Endothelial cell of umbilical vein (primary cell): ENCODE measurements around the gene C16orf86. TPM values are rescaled to one million over a fixed set of nuclear protein-coding genes. Genes with fewer than 3 reads are reported as not detected.

Source experiments
- BruUV-seq: library from RNA; stranded (reverse); fragments of 400-500 nt; replicated peaks from 2 replicates; lab custom pipeline; 2021; lab: Mats Ljungman, UMichigan
- CTCF ChIA-PET: fragments of 300-600, 350-600 bp; sonication (Branson Sonifier 250); formaldehyde crosslinking; loops from one replicate; lab custom pipeline; 2021; ENCODE audit warnings: antibody characterized with exemption, inconsistent platforms; lab: Charles Lee
- POLR2A ChIA-PET: fragments of 300-600, 350-600 bp; sonication (Branson Sonifier 250); formaldehyde crosslinking; loops from one replicate; lab custom pipeline; 2021; ENCODE audit warnings: antibody characterized with exemption, inconsistent platforms; lab: Charles Lee
- DNase-seq: peaks from one replicate; pipeline ENCODE4 v3.0.0-alpha.2; 2011; ENCODE audit warnings: low read depth, low spot score
- FAIRE-seq: peaks from 2 replicates; lab custom pipeline; 2011; peaks lifted over from hg19 to GRCh38; lab: Jason Lieb, UNC
- H2AFZ ChIP-seq: 2 replicates; pipeline ENCODE4 v1.6.0; 2012; ENCODE audit warnings: low read depth, low read length, control low read depth, inconsistent platforms
- H3K27ac ChIP-seq: 2 replicates; pipeline ENCODE4 v1.5.1; 2011; ENCODE audit warnings: low read depth, mild to moderate bottlenecking, control low read depth, low read length, moderate library complexity; ENCODE audit not compliant: insufficient read depth
- H3K27me3 ChIP-seq, 2 experiments: 2 replicates each; pipeline versions ENCODE4 v1.6.0 to v1.6.1; 2011; ENCODE audit warnings: low read length in 2 of 2, mixed read lengths in 1 of 2; ENCODE audit not compliant: control insufficient read depth in 2 of 2, insufficient read depth in 2 of 2
- H3K36me3 ChIP-seq, 2 experiments: 2 replicates in 1 of 2; 3 replicates in 1 of 2; pipeline ENCODE4 v1.5.1; 2011; ENCODE audit warnings: low read length in 2 of 2, mild to moderate bottlenecking in 1 of 2, moderate library complexity in 1 of 2; ENCODE audit not compliant: control insufficient read depth in 2 of 2, insufficient read depth in 2 of 2; ENCODE audit errors: extremely low read depth in 1 of 2
- H3K4me1 ChIP-seq: 3 replicates; pipeline ENCODE4 v1.5.1; 2011; ENCODE audit warnings: mild to moderate bottlenecking, low read length; ENCODE audit not compliant: control insufficient read depth, insufficient read depth; ENCODE audit errors: extremely low read depth
- H3K4me2 ChIP-seq: 2 replicates; pipeline ENCODE4 v1.6.1; 2011; ENCODE audit warnings: low read length, control low read depth, mixed read lengths; ENCODE audit not compliant: insufficient read depth
- H3K4me3 ChIP-seq, 3 experiments: fragments of 200-600 bp in 1 of 3; sonication (generic), shearing (Covaris generic) in 1 of 3; replicated peaks in 1 of 3; 2 replicates each; pipeline ENCODE4 v1.5.1; 2011 to 2016; ENCODE audit warnings: control low read depth in 3 of 3, low read length in 3 of 3, mild to moderate bottlenecking in 2 of 3, inconsistent platforms in 1 of 3, low read depth in 1 of 3, moderate library complexity in 1 of 3; ENCODE audit not compliant: insufficient read depth in 1 of 3
- H3K79me2 ChIP-seq: 2 replicates; pipeline ENCODE4 v1.6.0; 2012; ENCODE audit warnings: low read length, inconsistent platforms; ENCODE audit not compliant: control insufficient read depth, insufficient read depth
- H3K9ac ChIP-seq: replicated peaks from 2 replicates; pipeline ENCODE3; 2011; ENCODE audit warnings: low read length, control low read depth; ENCODE audit not compliant: insufficient read depth; ENCODE audit errors: extremely low read depth
- H3K9me1 ChIP-seq: replicated peaks from 3 replicates; pipeline ENCODE4 v1.6.0; 2011; ENCODE audit warnings: mild to moderate bottlenecking, low read length; ENCODE audit not compliant: control insufficient read depth, insufficient read depth; ENCODE audit errors: extremely low read depth
- H3K9me3 ChIP-seq: replicated peaks from 2 replicates; pipeline ENCODE4 v1.5.1; 2012; ENCODE audit warnings: low read length, inconsistent platforms; ENCODE audit not compliant: control insufficient read depth, insufficient read depth
- H4K20me1 ChIP-seq: replicated peaks from 2 replicates; pipeline ENCODE3; 2011; ENCODE audit warnings: mild to moderate bottlenecking, low read length; ENCODE audit not compliant: control insufficient read depth, insufficient read depth; ENCODE audit errors: extremely low read depth
- CTCF ChIP-seq, 2 donors: IDR thresholded peaks; 1 replicate in 1 of 2; 2 replicates in 1 of 2; pipeline ENCODE4 v1.5.1; 2011; ENCODE audit warnings: low read length in 2 of 2, mild to moderate bottlenecking in 2 of 2, moderate library complexity in 2 of 2, control low read depth in 1 of 2, inconsistent platforms in 1 of 2, low read depth in 1 of 2; ENCODE audit not compliant: insufficient read depth in 1 of 2; ENCODE audit errors: extremely low read depth in 1 of 2
- EZH2 ChIP-seq: IDR thresholded peaks from 2 replicates; pipeline ENCODE4 v1.6.1; 2012; ENCODE audit warnings: borderline replicate concordance, low read depth, mild to moderate bottlenecking, moderate library complexity, low read length, inconsistent platforms; ENCODE audit not compliant: severe bottlenecking
- FOS ChIP-seq: IDR thresholded peaks from 2 replicates; pipeline ENCODE4 v1.6.1; 2011; ENCODE audit warnings: mild to moderate bottlenecking, low read length, moderate library complexity, borderline replicate concordance; ENCODE audit not compliant: insufficient read depth
- GATA2 ChIP-seq: IDR thresholded peaks from 2 replicates; pipeline ENCODE4 v1.7.0; 2011; ENCODE audit warnings: low read depth, mild to moderate bottlenecking, moderate library complexity, mixed read lengths, low read length; ENCODE audit not compliant: insufficient read length, insufficient read depth
- JUN ChIP-seq: IDR thresholded peaks from 2 replicates; pipeline ENCODE4 v1.6.1; 2011; ENCODE audit warnings: borderline replicate concordance, low read depth; ENCODE audit not compliant: insufficient read length, insufficient read depth
- MAX ChIP-seq: IDR thresholded peaks from 2 replicates; pipeline ENCODE4 v1.6.1; 2011; ENCODE audit not compliant: insufficient read depth, insufficient read length
- MYC ChIP-seq: IDR thresholded peaks from one replicate; pipeline ENCODE4 v1.6.1; 2011; ENCODE audit warnings: mild to moderate bottlenecking, low read depth, low read length
- POLR2A ChIP-seq: IDR thresholded peaks from 2 replicates; pipeline ENCODE4 v1.6.1; 2012; ENCODE audit warnings: low read depth, mild to moderate bottlenecking, control low read depth, low read length
- POLR2AphosphoS5 ChIP-seq: IDR thresholded peaks from 2 replicates; pipeline ENCODE4 v1.6.1; 2012; ENCODE audit warnings: low read depth, mild to moderate bottlenecking, control low read depth, low read length, moderate library complexity; ENCODE audit not compliant: insufficient read depth
- dilution Hi-C: fragments of 300-500 bp; cut with MboI; formaldehyde crosslinking; loops from one replicate; pipeline ENCODE4 v1.15.0; 2019; ENCODE audit warnings: low sequenced_read_pairs; ENCODE audit not compliant: extremely low pct_ligation_motif_present
- intact Hi-C: fragments of 100-400 bp; cut with micrococcal nuclease; formaldehyde crosslinking; loops from one replicate; pipeline ENCODE4 v1.10.0; 2022
- polyA plus RNA-seq, 4 experiments: library from polyadenylated mRNA; depleted of rRNA in 3 of 4; stranded (reverse) in 3 of 4; unstranded in 1 of 4; fragments of >200 nt; gene quantifications; 2 replicates each; pipeline versions ENCODE4 v1.2.1 to v1.2.3, GENCODE V29; 2011 to 2012; ENCODE audit warnings: missing spikeins in 1 of 4
- total RNA-seq: library from RNA; stranded (reverse); gene quantifications from 2 replicates; pipeline ENCODE4 v1.2.3, GENCODE V29; 2021

Gene C16orf86
- total and polyA plus RNA-seq, 2 donors (not counting 3 experiments of a cell fraction or from before 2014, with no cell fraction given): 0.62 to 0.98 TPM

DNA sequence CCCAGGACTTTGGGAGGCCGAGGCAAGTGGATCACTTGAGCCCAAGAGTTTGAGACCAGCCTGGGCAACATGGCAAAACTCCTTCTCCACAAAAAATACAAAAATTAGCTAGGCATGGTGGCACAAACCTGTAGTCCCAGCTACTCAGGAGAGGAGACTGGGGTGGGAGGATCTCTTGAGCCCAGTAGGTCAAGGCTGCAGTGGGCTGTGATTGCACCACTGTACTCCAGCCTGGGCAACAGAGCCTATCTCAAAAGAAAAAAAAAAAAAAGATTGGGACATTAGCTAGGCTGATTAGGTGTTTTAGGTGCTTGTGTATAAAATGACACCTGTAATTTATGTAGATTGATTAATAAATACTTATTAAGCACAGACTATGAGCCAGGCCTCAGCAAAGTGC lies 42.4 kb downstream of the C16orf86 start:
- Histone ChIP-seq H3K4me1 (no peaks in the 10 kb centered on the region), H3K4me3 (no peak overlapping the region), H3K9ac (no peak overlapping the region), H3K36me3 (no peaks in the 10 kb centered on the region), H3K9me1 (no peaks in the 10 kb centered on the region), H3K4me2 (no peak overlapping the region), H3K9me3 (no peaks in the 10 kb centered on the region), H3K79me2 (peaks cover 79% of the 10 kb centered on the region), H2AFZ (no peak overlapping the region), H4K20me1 (peaks cover 7% of the 10 kb centered on the region), H3K27ac (no peak overlapping the region), H3K27me3 (no peaks in the 10 kb centered on the region)
- CTCF ChIA-PET: interaction anchor here (0.8 to 1.0 kb wide), 2 partner anchors 10 to 26 kb away, joined by 3 to 4 read pairs; partner anchors contain the start of gene GFOD2
- BruUV-seq: no TSS peak
- POLR2A ChIA-PET: no interaction called here
- FAIRE-seq: no peak
- intact Hi-C loops (no loop called here), dilution Hi-C loops (no loop called here)
- TF ChIP-seq POLR2AphosphoS5: no peak
- TF ChIP-seq MYC: no peak
- TF ChIP-seq POLR2A: no peak
- TF ChIP-seq EZH2: no peak
- TF ChIP-seq FOS: no peak
- TF ChIP-seq MAX: no peak
- TF ChIP-seq CTCF (IDR thresholded peaks at IDR 0.05; ENCODE audit: extremely low read depth in 1 of 2, insufficient read depth in 1 of 2, low read depth in 1 of 2, low read length in 2 of 2): no peak
- no peak for TF ChIP-seq GATA2
- no peak for TF ChIP-seq JUN
- DNase-seq: no peak
